GM18951 (cell line): ENCODE results near the gene OR7D4.
"Not testable (repeated sequence)": the region's sequence is repeated elsewhere in the genome, so short reads cannot be mapped to it uniquely, and the experiment has no call there.

Source experiments
- POLR2A ChIP-seq: IDR thresholded peaks from 4 replicates; pipeline ENCODE4 v1.6.1; 2011; ENCODE audit warnings: mild to moderate bottlenecking; ENCODE audit not compliant: insufficient read length, insufficient read depth; ENCODE audit errors: extremely low read depth
- in situ Hi-C: fragments of 300-500 bp; cut with MboI; formaldehyde crosslinking; loops from one replicate; pipeline ENCODE4 v1.12.0; 2022; ENCODE audit warnings: low sequenced_read_pairs, mixed read lengths, inconsistent platforms; ENCODE audit not compliant: unreplicated experiment

OR7D4 gene

GRCh38 chr19:9219489-9219888, at the start of gene OR7D4:
TSS of gene OR7D4 (minus strand) at chr19:9219589. CDS start at chr19:9214837, 4,752 bp downstream.
- in situ Hi-C loops: no loop called here

DNA sequence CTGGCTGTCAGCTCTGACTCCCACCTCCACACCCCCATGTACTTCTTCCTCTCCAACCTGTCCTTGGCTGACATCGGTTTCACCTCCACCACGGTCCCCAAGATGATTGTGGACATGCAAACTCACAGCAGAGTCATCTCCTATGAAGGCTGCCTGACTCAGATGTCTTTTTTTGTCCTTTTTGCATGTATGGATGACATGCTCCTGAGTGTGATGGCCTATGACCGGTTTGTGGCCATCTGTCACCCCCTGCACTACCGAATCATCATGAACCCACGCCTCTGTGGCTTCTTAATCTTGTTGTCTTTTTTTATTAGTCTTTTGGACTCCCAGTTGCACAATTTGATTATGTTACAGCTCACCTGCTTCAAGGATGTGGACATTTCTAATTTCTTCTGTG, 31.8 kb upstream of the OR7D4 start:
- TF ChIP-seq POLR2A: no peak
- in situ Hi-C loops: no loop called here

More at GRCh38 chr19:9219489-9219888, at the start of gene OR7D4:
- TF ChIP-seq POLR2A: no peak

DNA sequence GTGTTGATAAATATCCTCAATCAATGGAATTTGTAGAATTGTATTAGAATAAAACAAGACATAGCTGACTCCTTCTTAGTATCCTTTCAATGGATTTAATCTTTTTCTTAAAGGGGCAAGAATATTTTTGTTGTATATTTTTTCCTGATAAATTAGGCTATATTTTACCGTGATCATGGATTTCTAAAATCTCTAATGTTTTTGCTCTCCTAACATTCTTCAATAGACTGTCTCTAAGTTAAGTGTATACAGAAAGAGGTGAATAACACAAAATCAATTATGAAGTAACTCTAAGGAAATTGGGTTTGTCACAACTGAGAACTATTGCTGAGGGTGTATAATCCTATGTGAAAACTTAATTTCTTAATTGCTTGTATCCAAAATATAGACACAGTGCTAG, 31.2 kb upstream of the OR7D4 start, which contains the start of gene OR7E24:
OR7E24 (plus strand) TSS at position 301 of the 400 bp plus-strand sequence. CDS start 114 bp downstream, outside the sequence.
- in situ Hi-C loops: no loop called here
- no peak for TF ChIP-seq POLR2A

DNA sequence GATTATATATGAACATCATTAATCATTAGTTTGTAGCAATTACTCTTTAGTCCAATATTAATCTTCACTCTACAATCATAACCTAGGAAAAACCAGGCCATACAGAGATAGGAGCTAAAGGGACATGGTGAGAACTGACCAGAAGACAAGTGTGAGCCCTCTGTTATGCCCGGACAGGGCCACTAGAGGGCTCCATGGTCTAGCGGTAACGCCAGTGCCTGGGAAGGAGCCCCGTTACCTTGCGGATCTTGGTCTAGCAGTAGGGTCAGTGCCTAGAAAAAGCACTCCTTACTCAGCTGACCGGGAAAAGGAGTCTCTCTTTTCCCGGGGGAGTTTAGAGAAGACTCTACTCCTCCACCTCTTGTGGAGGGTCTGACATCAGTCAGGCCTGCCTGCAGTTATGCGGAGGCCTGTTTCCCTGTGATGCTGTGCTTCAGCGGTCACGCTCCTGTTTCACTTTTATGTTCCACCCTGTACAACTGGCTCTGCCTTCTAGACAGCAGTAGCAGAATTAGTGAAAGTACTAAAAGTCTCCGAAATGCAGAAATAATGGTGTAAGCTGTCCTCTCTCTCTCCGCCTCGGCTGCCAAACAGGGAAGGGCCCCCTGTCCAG, 13.8 kb downstream of the OR7D4 start:
- in situ Hi-C loops: no loop called here
- no peak for TF ChIP-seq POLR2A

DNA sequence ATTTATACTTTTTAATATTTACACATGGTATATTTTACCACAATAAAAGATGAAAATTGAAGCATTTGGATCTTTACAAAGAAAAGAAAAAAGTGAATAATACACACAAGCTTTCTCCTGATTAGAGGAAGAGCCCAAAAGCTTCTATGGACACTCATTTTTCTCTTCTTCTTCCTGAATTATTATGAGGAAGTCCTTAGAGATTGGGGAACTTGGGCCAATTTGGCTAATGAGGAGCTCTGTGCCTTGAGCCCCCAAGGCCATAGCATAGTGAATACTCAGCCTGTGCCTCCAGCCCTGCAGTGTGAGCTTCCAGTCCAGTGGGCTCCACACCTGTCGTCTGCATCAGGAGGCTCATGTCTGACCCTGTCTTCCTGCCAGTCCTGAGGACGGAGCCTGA, 21.3 kb downstream of the OR7D4 start:
- in situ Hi-C loops: not testable (repeated sequence)

DNA sequence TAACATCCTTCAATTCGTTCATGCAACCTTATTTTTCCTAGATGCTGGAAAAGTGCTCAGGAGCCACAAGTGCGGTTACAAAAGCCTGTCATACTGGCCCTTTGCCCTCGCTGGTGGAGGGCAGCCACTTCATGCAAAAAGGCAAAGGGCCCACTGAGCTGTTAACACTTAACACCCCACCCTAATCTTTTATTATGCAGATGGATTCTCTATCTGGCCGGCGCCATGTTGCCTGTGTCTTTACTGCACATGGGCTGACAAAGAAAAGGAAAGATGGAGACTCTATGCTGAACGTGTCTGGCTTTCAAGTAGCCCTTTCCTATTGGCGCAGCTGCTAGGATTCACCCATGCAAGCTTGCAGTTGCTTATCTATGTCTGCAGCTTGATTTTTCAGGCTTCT, 29.9 kb downstream of the OR7D4 start:
- in situ Hi-C loops: no loop called here
- TF ChIP-seq POLR2A: no peak

GRCh38 chr19:9187191-9187590, 32.2 kb downstream of the OR7D4 start:
- in situ Hi-C loops: no loop called here
- TF ChIP-seq POLR2A: no peak

DNA sequence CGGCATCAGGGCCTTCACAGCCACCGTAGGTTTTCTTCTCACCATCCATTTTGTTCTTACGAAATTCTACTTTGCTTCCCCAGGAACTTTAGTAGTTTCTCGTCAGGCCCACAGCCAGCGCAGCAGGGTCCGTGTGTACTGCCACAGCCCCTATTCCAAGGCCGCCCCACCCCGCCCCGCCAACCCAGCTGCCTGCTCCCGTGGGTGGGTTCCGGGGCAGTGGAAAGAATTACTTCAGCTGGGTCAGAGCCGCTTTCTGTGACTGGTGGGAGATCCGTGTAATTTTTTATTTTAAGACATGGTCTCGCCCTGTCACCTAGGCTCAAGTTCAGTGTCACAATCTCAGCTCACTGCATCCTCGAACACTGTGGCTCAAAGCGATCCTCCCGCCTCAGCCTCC, 36.4 kb downstream of the OR7D4 start:
- in situ Hi-C loops: no loop called here
- no peak for TF ChIP-seq POLR2A

- in situ Hi-C loops: no loop called here
- TF ChIP-seq POLR2A: no peak
Observed at GRCh38 chr19:9178901-9179300, 40.5 kb downstream of the OR7D4 start, which contains the start of gene OR7D2. TSS of gene OR7D2 (plus strand) at chr19:9178979. CDS start at chr19:9185782, 6,803 bp downstream.

- in situ Hi-C loops: no loop called here
- no peak for TF ChIP-seq POLR2A
Observed at GRCh38 chr19:9175326-9175725, 44.1 kb downstream of the OR7D4 start.

DNA sequence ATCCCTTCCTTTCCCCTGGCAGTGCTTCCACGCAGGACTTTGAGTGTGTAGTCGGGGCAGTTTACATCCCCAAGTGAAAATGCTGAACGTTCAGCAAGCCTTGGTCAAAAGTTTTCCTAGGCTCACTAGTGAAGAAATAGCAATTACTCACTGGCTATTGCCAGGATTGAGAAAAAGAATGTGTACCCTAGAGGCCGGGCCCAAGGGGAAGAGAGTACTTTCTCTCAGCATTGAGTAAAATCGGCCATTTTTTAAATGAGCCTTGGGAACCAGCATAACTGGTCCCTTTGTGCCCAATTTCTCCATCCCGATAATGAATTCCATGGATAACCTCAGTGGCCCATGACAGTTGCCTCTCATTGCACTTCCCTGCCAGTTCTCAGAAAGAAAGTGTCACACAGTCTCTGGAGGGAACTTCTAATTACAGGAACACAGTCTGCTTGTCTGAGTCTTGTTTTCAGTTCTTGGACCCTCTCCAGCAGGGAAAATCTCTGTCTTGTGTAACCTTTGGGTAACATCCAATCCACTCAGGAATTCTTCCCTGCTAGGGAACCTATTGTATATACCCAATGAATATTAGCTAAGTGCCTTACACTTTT, 47.9 kb downstream of the OR7D4 start:
- no peak for TF ChIP-seq POLR2A
- in situ Hi-C loops: no loop called here

DNA sequence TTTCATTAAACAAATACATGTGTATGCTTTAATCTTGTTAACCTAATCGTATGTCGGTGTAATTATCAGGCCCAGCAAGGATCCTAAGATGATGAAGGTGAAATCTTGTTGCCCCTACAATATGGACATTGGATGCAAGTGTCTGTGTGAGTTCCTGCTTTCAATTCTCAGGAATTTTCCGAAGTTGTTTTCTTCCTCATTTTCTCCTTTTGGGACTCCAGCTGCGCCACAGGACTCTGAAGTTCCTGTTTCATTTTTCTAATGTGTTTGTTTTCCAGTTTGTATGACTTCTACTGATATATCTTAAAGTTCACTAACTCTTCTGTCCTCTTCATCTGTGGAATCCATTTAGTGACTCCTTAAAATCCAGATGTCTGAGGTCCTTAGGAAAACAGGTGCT, 52.5 kb downstream of the OR7D4 start:
- in situ Hi-C loops: no loop called here
- no peak for TF ChIP-seq POLR2A

DNA sequence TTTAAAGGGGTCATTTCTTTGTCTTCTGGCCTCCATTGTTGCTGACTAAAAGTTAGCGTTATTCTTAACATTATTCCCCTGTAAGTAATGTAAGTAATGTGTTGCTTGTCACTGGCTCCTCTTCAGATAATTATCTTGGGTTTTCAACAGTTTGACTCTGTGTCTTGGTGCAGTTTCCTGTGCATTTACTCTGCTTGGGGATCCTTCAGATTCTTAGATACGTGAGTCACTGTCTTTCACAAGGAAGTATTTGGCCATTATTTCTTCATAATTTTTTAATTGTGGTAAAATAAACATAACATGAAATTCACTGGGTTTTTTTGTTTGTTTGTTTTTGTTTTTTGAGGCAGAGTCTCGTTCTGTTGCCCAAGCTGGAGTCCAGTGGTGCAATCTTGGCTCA, 54.1 kb downstream of the OR7D4 start:
- in situ Hi-C loops: no loop called here
- no peak for TF ChIP-seq POLR2A

GRCh38 chr19:9161427-9161826, 58.0 kb downstream of the OR7D4 start:
- in situ Hi-C loops: no loop called here

More at GRCh38 chr19:9161427-9161826, 58.0 kb downstream of the OR7D4 start:
- TF ChIP-seq POLR2A: no peak
